ENCODE results near the gene SH2D2A.

GRCh38 chr1:156808186-156809030, 8.2 kb downstream of the SH2D2A start:
- TF ChIP-seq EZH2 (IDR thresholded peaks at IDR 0.05; ENCODE audit: borderline replicate concordance) (no peak), CTCF (IDR thresholded peaks at IDR 0.05; ENCODE audit: poor library complexity) (no peak)
